Loucy (cell line): ENCODE data around the gene KRTAP10-9.

Source experiments
- H2AFZ ChIP-seq: fragments of 200-600 bp; sonication (generic); 2 replicates; pipeline ENCODE4 v1.6.0; 2016; ENCODE audit warnings: antibody characterized with exemption, mild to moderate bottlenecking, low read length, moderate library complexity
- H3F3A ChIP-seq: fragments of 200-600 bp; 2 replicates; pipeline ENCODE4 v1.6.0; 2016; ENCODE audit warnings: antibody characterized with exemption, low read depth, mild to moderate bottlenecking
- H3K27me3 ChIP-seq: fragments of 200-600 bp; sonication (generic); 2 replicates; pipeline ENCODE4 v1.6.1; 2014; ENCODE audit warnings: low read length, mild to moderate bottlenecking; ENCODE audit not compliant: insufficient read depth, poor library complexity, severe bottlenecking
- H3K36me3 ChIP-seq: fragments of 200-600 bp; sonication (generic); 2 replicates; pipeline ENCODE4 v1.6.1; 2016; ENCODE audit warnings: low read length; ENCODE audit not compliant: insufficient read depth
- H3K4me1 ChIP-seq: fragments of 200-600 bp; sonication (generic); 2 replicates; pipeline ENCODE4 v1.5.1; 2014; ENCODE audit warnings: low read length, mild to moderate bottlenecking; ENCODE audit not compliant: insufficient read depth, poor library complexity, severe bottlenecking
- H3K4me2 ChIP-seq: fragments of 200-600 bp; sonication (generic); 2 replicates; pipeline ENCODE4 v1.6.0; 2014; ENCODE audit warnings: antibody characterized with exemption, low read length, low read depth, mild to moderate bottlenecking; ENCODE audit not compliant: poor library complexity, severe bottlenecking
- H3K4me3 ChIP-seq: fragments of 200-600 bp; sonication (generic); 2 replicates; pipeline ENCODE4 v1.5.1; 2014; ENCODE audit warnings: low read length, mild to moderate bottlenecking, mixed read lengths; ENCODE audit not compliant: poor library complexity, severe bottlenecking
- H3K79me2 ChIP-seq: fragments of 200-600 bp; sonication (generic); 2 replicates; pipeline ENCODE4 v1.6.1; 2014; ENCODE audit warnings: low read length; ENCODE audit not compliant: insufficient read depth
- H3K9ac ChIP-seq: fragments of 200-600 bp; sonication (generic); 2 replicates; pipeline ENCODE4 v1.6.0; 2014; ENCODE audit warnings: mild to moderate bottlenecking, low read depth, low read length, moderate library complexity; ENCODE audit not compliant: poor library complexity, severe bottlenecking
- H3K9me2 ChIP-seq: fragments of 200-600 bp; sonication (generic); replicated peaks from 2 replicates; pipeline ENCODE4 v1.6.1; 2016; ENCODE audit warnings: low read depth, low read length, mixed read lengths
- H3K9me3 ChIP-seq: fragments of 200-600 bp; sonication (generic); 2 replicates; pipeline ENCODE4 v1.6.1; 2014; ENCODE audit warnings: mild to moderate bottlenecking, antibody characterized with exemption, low read length, low read depth; ENCODE audit not compliant: insufficient read depth
- H4K20me1 ChIP-seq: fragments of 200-600 bp; sonication (generic); 2 replicates; pipeline ENCODE4 v1.6.0; 2014; ENCODE audit warnings: antibody characterized with exemption, low read length, mild to moderate bottlenecking; ENCODE audit not compliant: insufficient read depth, poor library complexity, severe bottlenecking
- EZH2phosphoT487 ChIP-seq: fragments of 200-600 bp; IDR thresholded peaks from 2 replicates; pipeline ENCODE4 v1.6.1; 2018; ENCODE audit warnings: antibody characterized with exemption, mild to moderate bottlenecking, moderate library complexity, borderline replicate concordance
- TF ChIP-seq, protein P1 (sequence below): fragments of 200-600 bp; sonication (generic); conservative IDR thresholded peaks from 2 replicates; pipeline ENCODE4 v1.5.1; 2014; ENCODE audit warnings: mild to moderate bottlenecking, antibody characterized with exemption, low read length

KRTAP10-9 gene

DNA sequence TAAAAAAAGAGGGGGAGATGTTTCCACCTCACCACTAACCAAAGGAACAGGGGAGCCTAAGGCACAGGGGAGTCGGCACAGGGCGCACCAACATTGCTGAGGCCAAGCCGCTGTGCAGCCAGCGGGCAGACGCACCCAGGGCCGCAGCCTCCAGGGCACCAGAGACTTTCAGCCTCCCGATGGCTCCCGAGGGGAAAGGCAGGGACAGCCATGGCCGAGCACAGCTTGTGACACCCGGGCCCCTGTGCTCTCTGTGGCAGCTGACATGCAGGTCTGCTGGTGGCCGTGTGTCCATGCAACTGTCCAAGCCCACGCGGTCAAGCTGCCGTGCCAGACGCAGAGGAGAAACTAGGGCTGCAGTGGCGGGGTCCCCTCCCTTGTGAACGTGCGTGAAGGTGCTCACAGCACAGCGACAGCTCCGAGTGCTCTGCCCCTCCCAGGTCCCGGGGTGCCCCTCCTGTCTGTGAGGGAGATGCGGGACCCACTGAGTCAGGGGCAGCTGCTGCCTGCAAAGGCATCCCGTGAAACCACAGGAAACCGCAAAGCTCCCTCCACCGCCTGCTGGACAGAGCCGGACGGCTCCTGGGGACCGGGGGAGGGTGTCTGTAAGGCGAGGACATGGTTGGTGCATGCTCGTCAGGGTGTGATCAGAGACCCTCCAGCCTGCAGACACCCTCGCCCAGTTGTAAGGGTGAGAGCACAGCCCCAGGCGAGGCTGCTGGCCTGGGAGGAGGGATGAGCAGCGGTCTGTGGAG, 21.8 kb downstream of the KRTAP10-9 start:
- Histone ChIP-seq H3K27me3 (no peaks in the 10 kb centered on the region), H3K9me2 (no peaks in the 10 kb centered on the region), H3F3A (no peaks in the 10 kb centered on the region), H3K79me2 (no peaks in the 10 kb centered on the region), H3K9me3 (peaks cover 7% of the 10 kb centered on the region; the same call in 1 of the 2 replicates), H4K20me1 (no peaks in the 10 kb centered on the region), H3K36me3 (no peaks in the 10 kb centered on the region), H3K9ac (no peak overlapping the region), H3K4me3 (no peak overlapping the region), H2AFZ (no peak overlapping the region), H3K4me2 (no peak overlapping the region), H3K4me1 (no peaks in the 10 kb centered on the region)
- no peak for TF ChIP-seq EZH2phosphoT487
- TF ChIP-seq, protein P1, sequence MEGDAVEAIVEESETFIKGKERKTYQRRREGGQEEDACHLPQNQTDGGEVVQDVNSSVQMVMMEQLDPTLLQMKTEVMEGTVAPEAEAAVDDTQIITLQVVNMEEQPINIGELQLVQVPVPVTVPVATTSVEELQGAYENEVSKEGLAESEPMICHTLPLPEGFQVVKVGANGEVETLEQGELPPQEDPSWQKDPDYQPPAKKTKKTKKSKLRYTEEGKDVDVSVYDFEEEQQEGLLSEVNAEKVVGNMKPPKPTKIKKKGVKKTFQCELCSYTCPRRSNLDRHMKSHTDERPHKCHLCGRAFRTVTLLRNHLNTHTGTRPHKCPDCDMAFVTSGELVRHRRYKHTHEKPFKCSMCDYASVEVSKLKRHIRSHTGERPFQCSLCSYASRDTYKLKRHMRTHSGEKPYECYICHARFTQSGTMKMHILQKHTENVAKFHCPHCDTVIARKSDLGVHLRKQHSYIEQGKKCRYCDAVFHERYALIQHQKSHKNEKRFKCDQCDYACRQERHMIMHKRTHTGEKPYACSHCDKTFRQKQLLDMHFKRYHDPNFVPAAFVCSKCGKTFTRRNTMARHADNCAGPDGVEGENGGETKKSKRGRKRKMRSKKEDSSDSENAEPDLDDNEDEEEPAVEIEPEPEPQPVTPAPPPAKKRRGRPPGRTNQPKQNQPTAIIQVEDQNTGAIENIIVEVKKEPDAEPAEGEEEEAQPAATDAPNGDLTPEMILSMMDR, result no peak

DNA sequence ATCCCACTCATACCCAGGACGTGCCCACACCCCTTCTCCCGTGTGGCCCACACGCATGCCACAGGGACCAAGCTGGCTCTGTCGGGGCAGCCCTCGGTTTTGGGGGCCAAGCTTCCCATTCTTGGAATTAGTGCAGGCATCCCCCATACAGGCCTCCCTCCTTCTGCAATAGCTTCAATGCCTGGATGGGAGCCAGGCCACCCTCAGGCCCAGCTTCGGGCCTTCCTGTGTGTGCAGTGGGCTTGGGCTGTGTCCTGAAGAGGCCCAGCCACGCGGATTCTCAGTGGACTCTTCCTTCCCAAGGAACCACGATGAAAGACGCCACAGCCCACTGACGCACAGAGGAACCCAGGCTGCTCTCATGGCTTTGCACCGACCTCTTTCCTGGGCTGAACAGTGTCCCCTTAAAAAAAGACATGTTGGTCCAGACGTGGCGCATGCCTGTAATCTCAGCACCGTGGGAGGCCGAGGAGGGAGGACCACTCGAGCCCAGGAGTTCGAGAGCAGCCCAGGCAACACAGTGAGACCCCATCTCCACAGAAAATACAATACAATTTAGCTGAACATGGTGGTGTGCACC, 22.7 kb downstream of the KRTAP10-9 start:
- peaks cover 3% of the 10 kb centered on the region; the same call in 1 of the 2 replicates for H3K9me3 ChIP-seq
- no peaks in the 10 kb centered on the region for H3F3A ChIP-seq
- no peaks in the 10 kb centered on the region for H3K36me3 ChIP-seq
- H3K27me3 ChIP-seq, result no peaks in the 10 kb centered on the region
- no peak overlapping the region for H3K4me2 ChIP-seq
- H2AFZ ChIP-seq, result no peak overlapping the region
- H3K9me2 ChIP-seq, result no peaks in the 10 kb centered on the region
- H3K9ac ChIP-seq, result no peak overlapping the region
- H4K20me1 ChIP-seq, result no peaks in the 10 kb centered on the region
- H3K4me3 ChIP-seq, result no peak overlapping the region
- no peaks in the 10 kb centered on the region for H3K4me1 ChIP-seq
- no peaks in the 10 kb centered on the region for H3K79me2 ChIP-seq
- no peak for TF ChIP-seq EZH2phosphoT487

DNA sequence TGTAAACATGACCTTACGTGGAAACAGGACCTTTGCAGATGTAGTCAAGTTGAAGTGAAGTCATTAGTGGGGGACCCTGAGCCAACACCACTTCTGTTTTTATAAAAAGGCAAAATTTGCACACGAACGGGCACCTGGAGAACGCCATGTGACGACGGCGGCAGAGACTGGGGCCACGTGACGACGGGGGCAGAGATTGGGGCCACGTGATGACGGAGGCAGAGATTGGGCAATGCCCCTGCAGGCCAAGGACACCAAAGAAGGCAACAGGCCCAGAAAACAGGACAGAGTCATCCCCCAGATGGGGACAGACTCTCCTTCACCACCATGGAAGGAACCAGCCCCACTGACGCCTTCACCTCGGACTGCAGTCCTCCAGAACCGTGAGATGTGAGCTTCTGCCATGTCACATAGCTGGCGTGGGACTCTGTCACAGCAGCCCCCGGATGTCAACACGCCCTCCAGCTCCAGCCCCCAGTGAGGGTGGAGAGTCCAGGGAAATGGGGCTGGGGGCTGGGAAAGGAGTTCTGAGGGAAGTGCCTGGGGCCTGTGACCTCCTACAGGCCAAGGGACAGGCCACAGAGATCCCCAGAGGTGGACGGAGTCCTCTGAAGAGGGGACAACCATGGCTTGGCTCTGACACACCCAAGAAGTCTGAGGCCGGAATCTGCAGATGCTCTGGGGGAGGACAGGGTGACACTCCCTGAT, 23.5 kb downstream of the KRTAP10-9 start:
- Histone ChIP-seq H3K36me3 (no peaks in the 10 kb centered on the region), H3K4me1 (no peaks in the 10 kb centered on the region), H3K4me2 (no peak overlapping the region), H3F3A (no peaks in the 10 kb centered on the region), H3K9ac (no peak overlapping the region), H4K20me1 (no peaks in the 10 kb centered on the region), H3K79me2 (no peaks in the 10 kb centered on the region), H3K4me3 (no peak overlapping the region), H3K27me3 (no peaks in the 10 kb centered on the region), H2AFZ (no peak overlapping the region), H3K9me2 (no peaks in the 10 kb centered on the region), H3K9me3 (no peaks in the 10 kb centered on the region; the same call in 1 of the 2 replicates)
- no peak for TF ChIP-seq EZH2phosphoT487
- TF ChIP-seq, protein P1, result no peak
